GM21717 (cell line): ENCODE results near the gene CNNM4.

Experiments
- ATAC-seq: cut with Tn5 transposase; IDR thresholded peaks from one replicate; pipeline ENCODE4 v1.9.1; 2021; ENCODE audit warnings: mild to moderate bottlenecking, moderate library complexity; ENCODE audit not compliant: unreplicated experiment

CNNM4 gene

GRCh38 chr2:96809951-96810782, 49.5 kb downstream of the CNNM4 start:
- ATAC-seq, result no peak

- ATAC-seq, result no peak
These were observed 50.1 kb downstream of the CNNM4 start for GRCh38 chr2:96810783-96811192.

GRCh38 chr2:96811917-96812316, 51.2 kb downstream of the CNNM4 start:
- no peak for ATAC-seq

- no peak for ATAC-seq
These were observed 53.0 kb downstream of the CNNM4 start for GRCh38 chr2:96813656-96814055.

GRCh38 chr2:96815326-96816126, 54.8 kb downstream of the CNNM4 start:
- peak; percentile 5 for ATAC-seq

GRCh38 chr2:96816127-96816835, 55.6 kb downstream of the CNNM4 start, which contains the start of gene CNNM3:
Gene CNNM3 (plus strand): TSS chr2:96816268. CDS start chr2:96816278, 10 bp downstream.
- peak; percentile 90 for ATAC-seq

GRCh38 chr2:96816836-96817702, 56.4 kb downstream of the CNNM4 start:
- no peak for ATAC-seq

GRCh38 chr2:96817882-96818281, 57.2 kb downstream of the CNNM4 start:
- ATAC-seq, result no peak

- ATAC-seq, result no peak
These were observed 58.6 kb downstream of the CNNM4 start for GRCh38 chr2:96819128-96819875.

- ATAC-seq, result no peak
These were observed 59.3 kb downstream of the CNNM4 start for GRCh38 chr2:96819876-96820511.

GRCh38 chr2:96821113-96821675, 60.5 kb downstream of the CNNM4 start:
- ATAC-seq, result no peak

- ATAC-seq, result no peak
These were observed 62.1 kb downstream of the CNNM4 start for GRCh38 chr2:96822786-96823185.

GRCh38 chr2:96823198-96823597, 62.5 kb downstream of the CNNM4 start:
- no peak for ATAC-seq

- no peak for ATAC-seq
These were observed 63.6 kb downstream of the CNNM4 start for GRCh38 chr2:96824079-96824870.

- no peak for ATAC-seq
These were observed 64.4 kb downstream of the CNNM4 start for GRCh38 chr2:96825057-96825456.

GRCh38 chr2:96826546-96827278, 66.0 kb downstream of the CNNM4 start:
- no peak for ATAC-seq

GRCh38 chr2:96828436-96828835, 67.7 kb downstream of the CNNM4 start:
- no peak for ATAC-seq
